Upper lobe of left lung (tissue), 6 donors: ENCODE data around the gene PPP1R1B. TPM values are rescaled to one million over a fixed set of nuclear protein-coding genes. Genes with fewer than 3 reads are reported as not detected.

Experiments used
- ATAC-seq, 2 donors: fragments of 200-7000 bp; cut with Tn5 transposase; one replicate each; pipeline ENCODE4 v1.9.1; 2022; ENCODE audit warnings: mild to moderate bottlenecking in 2 of 2, moderate library complexity in 2 of 2; ENCODE audit not compliant: low FRiP score in 2 of 2
- DNase-seq, 2 donors: peaks; one replicate each; pipeline ENCODE4 v3.0.0-alpha.2; 2019 to 2020
- H3K27ac ChIP-seq, 4 donors: fragments of 200-600 bp; sonication (generic); one replicate each; pipeline ENCODE4 v1.5.1; 2016 to 2019
- H3K27me3 ChIP-seq, 4 donors: fragments of 200-600 bp; sonication (generic); one replicate each; pipeline ENCODE4 v1.5.1; 2017 to 2019
- H3K36me3 ChIP-seq, 4 donors: fragments of 200-600 bp; sonication (generic); one replicate each; pipeline ENCODE4 v1.5.1; 2016 to 2019
- H3K4me1 ChIP-seq, 4 donors: fragments of 200-600 bp; sonication (generic); one replicate each; pipeline ENCODE4 v1.5.1; 2018 to 2019
- H3K4me3 ChIP-seq, 4 donors: fragments of 200-600 bp; sonication (generic); one replicate each; pipeline ENCODE4 v1.5.1; 2017 to 2019; ENCODE audit warnings: mild to moderate bottlenecking in 2 of 4, moderate library complexity in 1 of 4
- H3K9me3 ChIP-seq, 4 donors: fragments of 200-600 bp; sonication (generic); one replicate each; pipeline ENCODE4 v1.5.1; 2018 to 2019
- CTCF ChIP-seq, 6 experiments: fragments of 450-650 bp in 4 of 6; fragments of 200-600 bp in 2 of 6; sonication (generic) in 2 of 6; IDR thresholded peaks; one replicate each; pipeline ENCODE4 v1.5.1; 2016 to 2019; ENCODE audit warnings: antibody characterized with exemption in 6 of 6
- EP300 ChIP-seq, 4 donors: sonication (generic); formaldehyde crosslinking; IDR thresholded peaks; one replicate each; pipeline ENCODE4 v1.5.1; 2017; ENCODE audit warnings: antibody characterized with exemption in 4 of 4, control low read depth in 2 of 4
- POLR2A ChIP-seq, 4 donors: fragments of 450-650 bp; IDR thresholded peaks; one replicate each; pipeline ENCODE4 v1.5.1; 2016 to 2017; ENCODE audit warnings: antibody characterized with exemption in 4 of 4, mild to moderate bottlenecking in 2 of 4
- POLR2AphosphoS5 ChIP-seq, 2 donors: sonication (generic); formaldehyde crosslinking; IDR thresholded peaks; one replicate each; pipeline ENCODE4 v1.5.1; 2017; ENCODE audit warnings: antibody characterized with exemption in 2 of 2
- WGBS, 2 donors: methylation state at CpG; one replicate each; pipeline ENCODE4 v1.1.5; 2017 to 2018; 5-methylcytosine and 5-hydroxymethylcytosine counted together
- total RNA-seq, 6 donors: library from RNA; depleted of rRNA in 4 of 6; stranded (reverse); fragments of >200 nt in 4 of 6; gene quantifications; one replicate each; pipeline versions ENCODE4 v1.1.0 to v1.2.1, GENCODE V29; 2016 to 2021
- donor health status: DM: no; HTN: no; CAD: no; lungs with moderate emphysema.
- donor health status: DM: no; HTN: yes; CAD: no; lungs with severe emphysema.

The PPP1R1B gene
- total RNA-seq, 6 donors from 2014 or later = 10.9 to 22.4 (median 13.8) TPM

- 79 to 82% methylated on average over 11 to 12 of the region's 12 CpGs for WGBS, 2 donors
- Histone ChIP-seq H3K9me3 (no peaks in the 10 kb centered on the region), H3K27ac (peak overlapping the region in 3 of 4 donors; percentile 48 to 90 (median 78)), H3K4me3 (no peak overlapping the region), H3K4me1 (peaks cover 21 to 59% (median 35%) of the 10 kb centered on the region in 4 donors), H3K36me3 (peaks cover 0 to 28% (median 14%) of the 10 kb centered on the region in 4 donors), H3K27me3 (no peaks in the 10 kb centered on the region)
- ATAC-seq (peak in 1 of 2 donors; percentile 11), DNase-seq (no peak)
- no peak for TF ChIP-seq POLR2A (IDR thresholded peaks at IDR 0.05)
- no peak for TF ChIP-seq POLR2AphosphoS5 (IDR thresholded peaks at IDR 0.05)
- TF ChIP-seq EP300 (IDR thresholded peaks at IDR 0.05) = no peak
- no peak for TF ChIP-seq CTCF (IDR thresholded peaks at IDR 0.05)
These were observed 26.5 kb downstream of the PPP1R1B start for GRCh38 chr17:39653316-39653661.

- DNase-seq (peak in 1 of 2 donors; percentile 60), ATAC-seq (peak; percentile 71 to 72)
- TF ChIP-seq CTCF (IDR thresholded peaks at IDR 0.05) = peak; percentile 59 to 86 (median 74)
- no peak for TF ChIP-seq POLR2A (IDR thresholded peaks at IDR 0.05)
- Histone ChIP-seq H3K9me3 (no peaks in the 10 kb centered on the region), H3K4me3 (peak overlapping the region in 1 of 4 donors; percentile 8), H3K27ac (peak overlapping the region in 3 of 4 donors; percentile 48 to 90 (median 78)), H3K36me3 (peaks cover 0 to 33% (median 17%) of the 10 kb centered on the region in 4 donors), H3K27me3 (no peaks in the 10 kb centered on the region), H3K4me1 (peaks cover 26 to 64% (median 40%) of the 10 kb centered on the region in 4 donors)
- WGBS, 2 donors = 61 to 63% methylated on average over 12 to 14 of the region's 14 CpGs
These were observed 27.0 kb downstream of the PPP1R1B start for GRCh38 chr17:39653662-39654331.

GRCh38 chr17:39655105-39655504 is 28.4 kb downstream of the PPP1R1B start:
- Histone ChIP-seq H3K4me3 (no peak overlapping the region), H3K27ac (peak overlapping the region in 2 of 4 donors; percentile 78 to 90), H3K9me3 (no peaks in the 10 kb centered on the region), H3K27me3 (no peaks in the 10 kb centered on the region), H3K4me1 (peaks cover 39 to 73% (median 52%) of the 10 kb centered on the region in 4 donors), H3K36me3 (peaks cover 0 to 45% (median 25%) of the 10 kb centered on the region in 4 donors)
- ATAC-seq = no peak
- no peak for TF ChIP-seq CTCF (IDR thresholded peaks at IDR 0.05)
- no peak for TF ChIP-seq EP300 (IDR thresholded peaks at IDR 0.05)
- no peak for TF ChIP-seq POLR2AphosphoS5 (IDR thresholded peaks at IDR 0.05)
- no peak for TF ChIP-seq POLR2A (IDR thresholded peaks at IDR 0.05)
- DNase-seq = no peak
- WGBS, 2 donors = 80 to 84% methylated on average over 2 of the region's 2 CpGs

- WGBS, 2 donors = 91 to 96% methylated on average over 6 to 9 of the region's 11 CpGs
- Histone ChIP-seq H3K27ac (peak overlapping the region; percentile 77 to 91 (median 88)), H3K9me3 (no peaks in the 10 kb centered on the region), H3K4me3 (peak overlapping the region in 1 of 4 donors; percentile 8), H3K36me3 (peaks cover 5 to 73% (median 43%) of the 10 kb centered on the region in 4 donors), H3K27me3 (no peaks in the 10 kb centered on the region), H3K4me1 (peaks cover 50 to 82% (median 74%) of the 10 kb centered on the region in 4 donors)
- ATAC-seq (no peak), DNase-seq (no peak)
- TF ChIP-seq EP300 (IDR thresholded peaks at IDR 0.05) (no peak), POLR2A (IDR thresholded peaks at IDR 0.05) (no peak), CTCF (IDR thresholded peaks at IDR 0.05) (no peak), POLR2AphosphoS5 (IDR thresholded peaks at IDR 0.05) (no peak)
These were observed 31.6 kb downstream of the PPP1R1B start for GRCh38 chr17:39658346-39658745.
